ENCODE results near the gene PFKM. TPM values are rescaled to one million over a fixed set of nuclear protein-coding genes. Genes with fewer than 3 reads are reported as not detected.
A peak's percentile ranks its signal among the peaks of the same experiment; 100 is the strongest.

PFKM gene
- total and polyA plus RNA-seq, 9 of the 15 experiments (the other 6 are each of a cell fraction or from before 2014, with no cell fraction given), result 16.5 to 39.9 (median 31.7) TPM

DNA sequence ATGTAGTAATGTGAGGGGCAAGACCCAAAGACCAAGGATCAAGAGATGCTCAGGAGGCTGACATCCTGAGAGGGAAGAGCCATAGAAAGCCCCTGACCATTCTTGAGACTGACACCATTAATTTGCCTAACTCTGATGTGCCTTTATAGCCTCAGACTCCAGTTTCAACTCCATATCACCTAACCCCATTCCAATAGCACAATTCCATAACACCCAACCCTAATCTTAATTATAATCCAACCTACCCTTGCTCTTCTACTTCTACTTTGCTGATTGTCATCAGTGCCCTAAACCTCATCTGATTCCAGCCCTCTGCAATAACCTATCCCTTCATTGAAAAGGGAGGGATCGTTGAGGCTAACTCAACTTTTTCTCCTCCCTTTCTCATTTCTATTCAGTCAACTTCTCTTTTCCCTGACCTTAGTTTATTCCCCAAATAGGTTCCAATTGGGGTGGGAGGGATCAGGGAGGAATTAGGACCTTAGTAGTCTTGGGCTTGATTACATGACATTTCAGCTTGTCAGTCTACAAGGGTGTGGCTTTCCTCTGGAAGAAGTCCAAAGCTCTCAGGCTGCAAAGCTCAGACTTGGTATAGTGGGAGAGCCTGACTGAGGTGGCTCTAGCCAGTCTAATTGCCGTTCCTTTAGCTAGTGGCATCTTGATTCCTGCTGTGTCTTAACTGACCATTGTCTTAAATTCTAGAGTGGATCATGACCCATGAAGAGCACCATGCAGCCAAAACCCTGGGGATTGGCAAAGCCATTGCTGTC lies 3.1 kb downstream of the PFKM start:
- WGBS (ENCODE audit: insufficient coverage, low coverage, missing lambda C conversion rate), result 30% methylated on average over 2 of the region's 2 CpGs
- peaks cover 21% of the 10 kb centered on the region; the same call in 2 of the 3 replicates for H3K79me2 ChIP-seq (ENCODE audit: control insufficient read depth, insufficient read depth, low read length)
- ATAC-seq (peak; percentile 67), DNase-seq (ENCODE audit: extremely low read depth in 1 of 4, low spot score in 3 of 4) (peak in 2 of 4 experiments; percentile 28 to 63), FAIRE-seq (peak; percentile 72)
- H3K9me3 ChIP-seq (replicated peaks; ENCODE audit: control insufficient read depth, insufficient read depth, low read depth, low read length), result no peaks in the 10 kb centered on the region
- no peaks in the 10 kb centered on the region for H3K9me1 ChIP-seq (ENCODE audit: control insufficient read depth, insufficient read depth, low read length)
- TF ChIP-seq MEIS2 (IDR thresholded peaks at IDR 0.05; ENCODE audit: partially characterized antibody) (peak; percentile 8), NFIC (IDR thresholded peaks at IDR 0.05) (peak; percentile 65; the same call in 1 of the 2 replicates), CREB1 (IDR thresholded peaks at IDR 0.05) (no peak), CREB1 (CRISPR knock-in tag; IDR thresholded peaks at IDR 0.05) (no peak)
- TF ChIP-seq, protein P1, sequence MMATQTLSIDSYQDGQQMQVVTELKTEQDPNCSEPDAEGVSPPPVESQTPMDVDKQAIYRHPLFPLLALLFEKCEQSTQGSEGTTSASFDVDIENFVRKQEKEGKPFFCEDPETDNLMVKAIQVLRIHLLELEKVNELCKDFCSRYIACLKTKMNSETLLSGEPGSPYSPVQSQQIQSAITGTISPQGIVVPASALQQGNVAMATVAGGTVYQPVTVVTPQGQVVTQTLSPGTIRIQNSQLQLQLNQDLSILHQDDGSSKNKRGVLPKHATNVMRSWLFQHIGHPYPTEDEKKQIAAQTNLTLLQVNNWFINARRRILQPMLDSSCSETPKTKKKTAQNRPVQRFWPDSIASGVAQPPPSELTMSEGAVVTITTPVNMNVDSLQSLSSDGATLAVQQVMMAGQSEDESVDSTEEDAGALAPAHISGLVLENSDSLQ (IDR thresholded peaks at IDR 0.05), result peak; percentile 74
- TF ChIP-seq, protein P2, sequence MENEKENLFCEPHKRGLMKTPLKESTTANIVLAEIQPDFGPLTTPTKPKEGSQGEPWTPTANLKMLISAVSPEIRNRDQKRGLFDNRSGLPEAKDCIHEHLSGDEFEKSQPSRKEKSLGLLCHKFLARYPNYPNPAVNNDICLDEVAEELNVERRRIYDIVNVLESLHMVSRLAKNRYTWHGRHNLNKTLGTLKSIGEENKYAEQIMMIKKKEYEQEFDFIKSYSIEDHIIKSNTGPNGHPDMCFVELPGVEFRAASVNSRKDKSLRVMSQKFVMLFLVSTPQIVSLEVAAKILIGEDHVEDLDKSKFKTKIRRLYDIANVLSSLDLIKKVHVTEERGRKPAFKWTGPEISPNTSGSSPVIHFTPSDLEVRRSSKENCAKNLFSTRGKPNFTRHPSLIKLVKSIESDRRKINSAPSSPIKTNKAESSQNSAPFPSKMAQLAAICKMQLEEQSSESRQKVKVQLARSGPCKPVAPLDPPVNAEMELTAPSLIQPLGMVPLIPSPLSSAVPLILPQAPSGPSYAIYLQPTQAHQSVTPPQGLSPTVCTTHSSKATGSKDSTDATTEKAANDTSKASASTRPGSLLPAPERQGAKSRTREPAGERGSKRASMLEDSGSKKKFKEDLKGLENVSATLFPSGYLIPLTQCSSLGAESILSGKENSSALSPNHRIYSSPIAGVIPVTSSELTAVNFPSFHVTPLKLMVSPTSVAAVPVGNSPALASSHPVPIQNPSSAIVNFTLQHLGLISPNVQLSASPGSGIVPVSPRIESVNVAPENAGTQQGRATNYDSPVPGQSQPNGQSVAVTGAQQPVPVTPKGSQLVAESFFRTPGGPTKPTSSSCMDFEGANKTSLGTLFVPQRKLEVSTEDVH (IDR thresholded peaks at IDR 0.05; ENCODE audit: low read depth, partially characterized antibody), result no peak
- in situ Hi-C loops (cut with MboI), result no loop called here
- intact Hi-C loops (cut with micrococcal nuclease), result no loop called here
- H3K36me3 ChIP-seq (ENCODE audit: control insufficient read depth, insufficient read depth, low read length), result peaks cover 35% of the 10 kb centered on the region; the same call in 2 of the 3 replicates
- BruUV-seq (replicated peaks), result no TSS peak
- H3K9ac ChIP-seq (ENCODE audit: insufficient read depth in 1 of 2, low read depth in 2 of 2, low read length in 2 of 2), result no peak overlapping the region
- ChIA-PET CTCF (ENCODE audit: low intra/inter-chr PET ratio) (no interaction called here), POLR2A (interaction anchor here (0.9 to 2.3 kb wide), 2 partner anchors 11 to 17 kb away, joined by 3 to 7 read pairs; partner anchors contain the start of gene SENP1)
- H3K4me2 ChIP-seq (ENCODE audit: insufficient read depth, low read length), result no peak overlapping the region; the same call in 1 of the 2 replicates
- no peaks in the 10 kb centered on the region for H3K27me3 ChIP-seq (ENCODE audit: control insufficient read depth in 2 of 2, insufficient read depth in 2 of 2, low read length in 2 of 2)
- no peak overlapping the region for H2AFZ ChIP-seq (ENCODE audit: low read depth, low read length)
- no peaks in the 10 kb centered on the region for H4K20me1 ChIP-seq (replicated peaks; ENCODE audit: control insufficient read depth, insufficient read depth, low read length)
- H3K27ac ChIP-seq (ENCODE audit: extremely low read depth, low read depth, low read length), result no peak overlapping the region
- no peak overlapping the region for H3K4me3 ChIP-seq
- H3K4me1 ChIP-seq (replicated peaks in 1 of 2; ENCODE audit: control insufficient read depth in 2 of 2, insufficient read depth in 2 of 2, low read length in 2 of 2), result peaks cover 7 to 26% of the 10 kb centered on the region in 2 experiments; a peak in 4 of 5 replicates
